Stomach (tissue), 9 donors: ENCODE data around the gene MALT1. TPM values are rescaled to one million over a fixed set of nuclear protein-coding genes. Genes with fewer than 3 reads are reported as not detected.

Experiments
- DNase-seq, 2 donors: peaks; one replicate each; pipeline versions ENCODE4 v3.0.0 to v3.0.0-alpha.2; 2013 to 2019
- H3K27ac ChIP-seq, 5 donors: fragments of 200-600 bp in 4 of 5; sonication (generic) in 4 of 5; one replicate each; pipeline ENCODE4 v1.5.1; 2013 to 2019; ENCODE audit warnings: mild to moderate bottlenecking in 1 of 5, moderate library complexity in 1 of 5
- H3K27me3 ChIP-seq, 3 donors: fragments of 200-600 bp; sonication (generic); one replicate each; pipeline ENCODE4 v1.5.1; 2017 to 2019; ENCODE audit warnings: mixed run types in 1 of 3
- H3K36me3 ChIP-seq, 4 donors: fragments of 200-600 bp; sonication (generic); 1 replicate in 3 of 4; 2 replicates in 1 of 4; pipeline ENCODE4 v1.5.1; 2016 to 2019
- H3K4me1 ChIP-seq, 4 donors: fragments of 200-600 bp; sonication (generic); one replicate each; pipeline ENCODE4 v1.5.1; 2016 to 2019
- H3K4me3 ChIP-seq, 4 donors: fragments of 200-600 bp; sonication (generic) in 3 of 4; one replicate each; pipeline ENCODE4 v1.5.1; 2016 to 2019; ENCODE audit warnings: mild to moderate bottlenecking in 1 of 4
- H3K9me3 ChIP-seq, 4 donors: fragments of 200-600 bp; sonication (generic); one replicate each; pipeline ENCODE4 v1.5.1; 2016 to 2019
- CTCF ChIP-seq, 7 experiments: fragments of 450-650 bp in 4 of 7; fragments of 200-600 bp in 3 of 7; sonication (generic) in 3 of 7; IDR thresholded peaks; one replicate each; pipeline ENCODE4 v1.5.1; 2016 to 2019; ENCODE audit warnings: antibody characterized with exemption in 7 of 7, control low read depth in 2 of 7, mild to moderate bottlenecking in 1 of 7
- EP300 ChIP-seq: sonication (generic); formaldehyde crosslinking; IDR thresholded peaks from one replicate; pipeline ENCODE4 v1.6.1; 2017; ENCODE audit warnings: antibody characterized with exemption
- POLR2A ChIP-seq, 4 donors: fragments of 450-650 bp; IDR thresholded peaks; one replicate each; pipeline ENCODE4 v1.6.1; 2016; ENCODE audit warnings: antibody characterized with exemption in 4 of 4, control low read depth in 2 of 4, mild to moderate bottlenecking in 1 of 4, moderate library complexity in 1 of 4
- POLR2AphosphoS5 ChIP-seq, 3 donors: sonication (generic); formaldehyde crosslinking; IDR thresholded peaks; one replicate each; pipeline ENCODE4 v1.6.1; 2016; ENCODE audit warnings: antibody characterized with exemption in 3 of 3
- WGBS, 5 donors: extraction: QIAGEN DNeasy Blood & Tissue Kit in 3 of 5; methylation state at CpG; one replicate each; pipeline versions ENCODE4 v1.1.5 to v1.1.7; 2013 to 2018; 5-methylcytosine and 5-hydroxymethylcytosine counted together
- intact Hi-C: fragments of 100-400 bp; cut with DNase I; formaldehyde crosslinking; loops from one replicate; pipeline ENCODE4 v1.15.1; 2023; ENCODE audit warnings: low total_unique reads
- polyA plus RNA-seq, 3 donors: library from polyadenylated mRNA; stranded (reverse); fragments of 200-250 nt; gene quantifications; one replicate each; pipeline ENCODE4 v1.2.3, GENCODE V29; 2013
- total RNA-seq, 5 donors: library from RNA; depleted of rRNA; stranded (reverse); fragments of >200 nt; gene quantifications; one replicate each; pipeline versions ENCODE4 v1.1.0 to v1.2.3, GENCODE V29; 2014 to 2016
- donor health status: healthy with polysubstance abuse.
- donor health status: Bipolar disorder and iron deficiency.
- donor health status: healthy.

Gene MALT1
- total and polyA plus RNA-seq, 8 donors: 4.9 to 85.7 (median 13.8) TPM

GRCh38 chr18:58690259-58690658, 19.0 kb downstream of the MALT1 start:
- H3K27ac ChIP-seq: no peak overlapping the region
- H3K36me3 ChIP-seq: peaks cover 0 to 40% (median 30%) of the 10 kb centered on the region in 4 donors
- WGBS, 5 donors: 94 to 99% (median 99%) methylated on average over 10 to 12 of the region's 12 CpGs
- TF ChIP-seq CTCF (IDR thresholded peaks at IDR 0.05): no peak
- TF ChIP-seq EP300: no peak
- no peak for TF ChIP-seq POLR2A (IDR thresholded peaks at IDR 0.05)
- no peak for TF ChIP-seq POLR2AphosphoS5 (IDR thresholded peaks at IDR 0.05)
- no peaks in the 10 kb centered on the region for H3K27me3 ChIP-seq
- H3K4me1 ChIP-seq: peaks cover 0 to 12% (median 0%) of the 10 kb centered on the region in 4 donors
- DNase-seq: no peak
- no peak overlapping the region for H3K4me3 ChIP-seq
- intact Hi-C loops: no loop called here
- no peaks in the 10 kb centered on the region for H3K9me3 ChIP-seq

GRCh38 chr18:58691256-58691655, 20.0 kb downstream of the MALT1 start:
- Histone ChIP-seq H3K27ac (no peak overlapping the region), H3K36me3 (peaks cover 0 to 36% (median 28%) of the 10 kb centered on the region in 4 donors), H3K27me3 (no peaks in the 10 kb centered on the region), H3K4me1 (peaks cover 0 to 12% (median 0%) of the 10 kb centered on the region in 4 donors), H3K4me3 (no peak overlapping the region), H3K9me3 (no peaks in the 10 kb centered on the region)
- intact Hi-C loops: no loop called here
- no peak for DNase-seq
- 86 to 95% (median 90%) methylated on average over 8 of the region's 8 CpGs for WGBS, 5 donors
- TF ChIP-seq CTCF (IDR thresholded peaks at IDR 0.05): no peak
- TF ChIP-seq POLR2A (IDR thresholded peaks at IDR 0.05): no peak
- no peak for TF ChIP-seq POLR2AphosphoS5 (IDR thresholded peaks at IDR 0.05)
- no peak for TF ChIP-seq EP300

GRCh38 chr18:58692422-58693185, 21.3 kb downstream of the MALT1 start:
- no peaks in the 10 kb centered on the region for H3K27me3 ChIP-seq
- 83 to 92% (median 85%) methylated on average over 6 of the region's 6 CpGs for WGBS, 5 donors
- intact Hi-C loops: no loop called here
- TF ChIP-seq POLR2AphosphoS5 (IDR thresholded peaks at IDR 0.05) (no peak), CTCF (IDR thresholded peaks at IDR 0.05) (no peak), POLR2A (IDR thresholded peaks at IDR 0.05) (no peak), EP300 (no peak)
- H3K4me1 ChIP-seq: peaks cover 0 to 12% (median 0%) of the 10 kb centered on the region in 4 donors
- no peak for DNase-seq
- no peak overlapping the region for H3K27ac ChIP-seq
- H3K9me3 ChIP-seq: no peaks in the 10 kb centered on the region
- H3K36me3 ChIP-seq: peaks cover 0 to 42% (median 33%) of the 10 kb centered on the region in 4 donors
- H3K4me3 ChIP-seq: no peak overlapping the region

GRCh38 chr18:58694221-58694620, 23.0 kb downstream of the MALT1 start:
- peaks cover 0 to 48% (median 43%) of the 10 kb centered on the region in 4 donors for H3K36me3 ChIP-seq
- no peak for DNase-seq

More at GRCh38 chr18:58694221-58694620, 23.0 kb downstream of the MALT1 start:
- H3K9me3 ChIP-seq: no peaks in the 10 kb centered on the region
- intact Hi-C loops: no loop called here
- TF ChIP-seq POLR2A (IDR thresholded peaks at IDR 0.05) (no peak), EP300 (no peak), CTCF (IDR thresholded peaks at IDR 0.05) (no peak), POLR2AphosphoS5 (IDR thresholded peaks at IDR 0.05) (no peak)
- H3K4me1 ChIP-seq: peaks cover 0 to 12% (median 0%) of the 10 kb centered on the region in 4 donors
- H3K4me3 ChIP-seq: no peak overlapping the region
- WGBS, 5 donors: 33 to 47% (median 41%) methylated on average over 1 of the region's 1 CpG
- no peaks in the 10 kb centered on the region for H3K27me3 ChIP-seq
- H3K27ac ChIP-seq: no peak overlapping the region
